ENCODE measurements around the gene SCMH1.

GRCh38 chr1:41025979-41026819, 215.9 kb downstream of the SCMH1 start:
- TF ChIP-seq CTCF (tag by site-specific recombination; IDR thresholded peaks at IDR 0.05) (no peak), ZNF24 (tag by site-specific recombination; IDR thresholded peaks at IDR 0.05) (no peak), PRDM4 (tag by site-specific recombination; IDR thresholded peaks at IDR 0.05) (no peak), ZNF184 (tag by site-specific recombination; IDR thresholded peaks at IDR 0.05) (no peak)
